Epithelial cell of esophagus (primary cell): ENCODE measurements around the gene CARNS1.
A peak's percentile ranks its signal among the peaks of the same experiment; 100 is the strongest.

Experiments
- DNase-seq: peaks from one replicate; pipeline ENCODE4 v3.0.0; 2010; ENCODE audit warnings: low read depth
- H3K4me3 ChIP-seq: 2 replicates; pipeline ENCODE4 v1.5.1; 2011; ENCODE audit warnings: mild to moderate bottlenecking, low read length, control low read depth
- CTCF ChIP-seq: IDR thresholded peaks from 2 replicates; pipeline ENCODE4 v1.5.1; 2011; ENCODE audit warnings: low read depth, mild to moderate bottlenecking, low read length, control low read depth, inconsistent platforms; ENCODE audit not compliant: insufficient read depth; ENCODE audit errors: missing control alignments

Gene CARNS1

GRCh38 chr11:67369275-67369674 is 46.2 kb upstream of the CARNS1 start:
- DNase-seq, result no peak
- H3K4me3 ChIP-seq, result no peak overlapping the region
- no peak for TF ChIP-seq CTCF

GRCh38 chr11:67369801-67370284 is 45.6 kb upstream of the CARNS1 start:
- TF ChIP-seq CTCF, result no peak
- no peak for DNase-seq
- H3K4me3 ChIP-seq, result no peak overlapping the region

- no peak overlapping the region for H3K4me3 ChIP-seq
- TF ChIP-seq CTCF, result no peak
- no peak for DNase-seq
Measured at GRCh38 chr11:67370351-67371076, 45.0 kb upstream of the CARNS1 start.

- H3K4me3 ChIP-seq, result no peak overlapping the region
- TF ChIP-seq CTCF, result peak; percentile 58
- DNase-seq, result peak; percentile 58
Measured at GRCh38 chr11:67371189-67371910, 44.1 kb upstream of the CARNS1 start.

- H3K4me3 ChIP-seq, result no peak overlapping the region
- TF ChIP-seq CTCF, result no peak
- no peak for DNase-seq
Measured at GRCh38 chr11:67371911-67372320, 43.6 kb upstream of the CARNS1 start.

- H3K4me3 ChIP-seq, result peak overlapping the region; percentile 52
- no peak for DNase-seq
- TF ChIP-seq CTCF, result no peak
Measured at GRCh38 chr11:67372321-67372992, 43.0 kb upstream of the CARNS1 start.
